GM21526 (cell line): Measurements from ENCODE around the gene SSTR4.

Experiments used
- ATAC-seq: cut with Tn5 transposase; IDR thresholded peaks from one replicate; pipeline ENCODE4 v1.9.1; 2021; ENCODE audit warnings: moderate library complexity; ENCODE audit not compliant: unreplicated experiment, low FRiP score

Gene SSTR4

DNA sequence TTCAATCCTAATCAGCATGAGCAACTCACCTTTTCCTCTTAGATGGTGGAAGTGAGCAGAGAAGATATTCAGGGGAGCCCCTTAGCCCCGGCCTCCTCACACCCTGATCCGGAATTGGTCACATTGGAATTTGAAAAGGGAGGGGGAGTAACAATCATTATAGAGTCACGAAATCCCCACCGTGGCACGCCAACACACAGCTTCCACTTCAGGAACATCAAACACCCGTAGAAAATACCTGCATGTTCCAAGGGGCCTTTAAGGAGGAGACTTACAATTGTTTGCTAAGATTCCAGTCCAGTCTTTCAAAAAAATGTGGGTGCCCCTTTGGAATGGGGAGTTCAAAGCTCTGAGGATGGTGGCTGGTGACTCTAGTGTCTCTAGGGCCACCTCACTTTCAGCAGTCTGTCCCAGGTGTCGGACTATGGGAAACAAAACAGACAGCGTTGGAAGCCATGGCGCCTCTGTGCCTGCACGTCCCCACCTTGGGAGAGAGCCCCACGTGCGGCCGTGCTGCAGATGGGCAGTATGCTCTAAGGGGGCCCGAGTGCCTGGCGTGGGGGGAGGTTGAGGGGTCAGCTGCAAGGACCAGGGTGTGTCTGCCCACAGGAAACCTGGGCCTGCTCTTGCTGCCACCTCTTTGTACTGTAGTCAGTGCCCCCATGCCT is 48.6 kb downstream of the SSTR4 start:
- no peak for ATAC-seq

DNA sequence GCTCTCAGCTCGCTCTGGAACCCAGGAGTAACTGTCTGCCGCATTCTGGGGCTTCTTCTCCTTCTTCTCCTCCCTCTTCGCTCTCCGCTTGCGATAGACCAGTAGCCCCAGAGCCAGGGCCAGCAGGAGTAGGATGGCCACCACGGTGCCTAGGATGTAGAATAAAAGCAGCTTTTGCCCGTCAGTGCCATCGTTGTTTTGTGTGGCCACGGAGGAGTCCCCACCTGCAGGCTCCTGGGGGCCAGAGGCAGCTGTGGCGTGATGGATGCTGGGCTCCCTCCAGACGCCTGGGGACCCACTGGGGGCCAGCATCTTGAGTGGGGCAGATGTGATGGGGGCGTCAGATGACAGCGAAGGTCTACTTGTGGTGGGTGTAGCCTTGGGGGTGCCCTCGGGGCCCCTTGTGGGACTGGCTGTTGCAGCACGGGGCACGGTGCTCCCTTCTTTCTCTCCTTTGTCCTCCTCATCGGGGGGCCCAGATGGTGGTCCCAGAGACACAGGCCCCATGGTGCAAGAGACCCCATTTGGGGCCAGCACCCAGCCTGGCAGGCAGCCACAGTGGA is 49.3 kb downstream of the SSTR4 start:
- no peak for ATAC-seq

DNA sequence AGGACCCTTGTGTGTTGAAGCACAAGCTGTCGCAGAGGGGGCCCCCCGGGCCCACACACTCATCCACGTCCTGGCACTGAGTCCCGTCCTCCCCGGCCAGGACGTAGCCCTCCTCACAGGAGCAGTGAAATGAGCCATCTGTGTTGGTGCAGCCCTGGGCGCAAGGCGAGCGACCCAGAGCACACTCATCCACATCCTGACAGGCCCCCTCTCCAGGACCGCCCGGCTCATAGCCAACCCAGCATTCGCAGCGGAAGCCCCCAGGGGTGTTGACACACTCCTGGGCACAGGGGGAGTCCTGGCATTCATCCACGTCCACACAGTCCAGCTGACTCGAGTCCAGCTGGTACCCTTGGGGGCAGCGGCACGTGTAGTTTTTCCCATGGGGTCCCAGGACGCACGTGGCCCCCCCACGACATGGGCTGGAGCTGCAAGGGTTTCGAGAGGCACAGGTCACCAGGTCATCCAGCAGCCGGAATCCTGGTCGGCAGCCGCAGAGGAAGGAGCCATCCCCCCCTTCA is 49.8 kb downstream of the SSTR4 start:
- ATAC-seq = no peak

DNA sequence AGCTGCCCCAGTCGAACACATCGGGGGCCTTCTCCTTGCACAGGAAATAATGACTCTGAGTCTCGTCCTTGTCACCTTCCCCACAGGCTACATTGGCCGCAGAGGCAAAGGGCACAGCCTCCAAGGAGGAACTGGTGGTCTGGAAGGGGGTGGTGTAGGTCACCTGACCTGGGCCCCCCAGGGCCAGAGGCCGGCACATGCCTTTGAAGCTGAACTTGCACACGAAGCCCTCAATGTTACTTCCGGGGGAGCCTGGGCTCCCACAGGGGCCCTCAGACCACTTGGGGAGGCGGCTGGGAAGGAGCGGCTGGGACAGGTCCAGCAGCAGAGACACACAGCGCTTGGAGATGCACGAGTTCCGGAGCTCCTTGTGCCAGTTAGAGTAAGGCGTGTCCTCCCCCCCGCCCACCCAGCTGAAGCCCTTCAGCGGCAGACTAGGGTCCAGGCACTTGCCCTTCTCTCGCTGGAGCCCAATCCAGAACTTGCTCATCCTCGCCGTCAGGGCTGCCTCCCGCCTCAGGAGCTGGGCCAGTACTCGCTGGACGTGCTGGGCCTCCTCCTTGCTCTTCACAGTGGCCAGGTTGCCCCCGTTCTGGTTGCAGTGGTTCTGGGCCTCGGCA is 50.4 kb downstream of the SSTR4 start:
- no peak for ATAC-seq

DNA sequence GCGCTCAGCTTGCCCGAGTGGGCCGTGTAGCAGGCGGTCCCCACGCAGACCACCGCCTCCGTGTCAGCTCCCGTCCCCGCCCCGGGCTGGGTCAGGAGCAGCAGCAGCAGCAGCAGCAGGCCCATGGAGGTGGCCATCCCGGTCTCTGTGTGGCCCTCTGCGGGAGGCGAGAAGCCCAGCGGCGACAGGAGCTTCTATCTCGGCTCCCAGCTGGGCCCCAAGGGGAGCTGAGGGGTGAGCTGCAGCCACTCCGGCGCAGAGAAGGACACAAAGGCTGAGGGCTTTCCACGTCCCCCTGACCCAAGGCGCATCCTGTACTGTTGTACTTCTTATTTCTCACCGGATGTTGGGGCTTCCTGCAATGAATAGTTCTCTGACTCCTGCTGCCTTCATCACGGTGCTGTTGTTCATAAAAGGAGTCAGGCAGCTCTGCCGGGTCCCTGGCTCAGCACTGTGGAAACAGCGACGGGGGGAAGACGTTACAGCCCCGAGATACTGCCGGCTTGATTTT is 51.0 kb downstream of the SSTR4 start, which contains the start of gene CD93:
CD93 (minus strand) TSS at position 269 of the 511 bp plus-strand sequence; CDS start at position 137, 132 bp downstream.
- ATAC-seq = no peak

DNA sequence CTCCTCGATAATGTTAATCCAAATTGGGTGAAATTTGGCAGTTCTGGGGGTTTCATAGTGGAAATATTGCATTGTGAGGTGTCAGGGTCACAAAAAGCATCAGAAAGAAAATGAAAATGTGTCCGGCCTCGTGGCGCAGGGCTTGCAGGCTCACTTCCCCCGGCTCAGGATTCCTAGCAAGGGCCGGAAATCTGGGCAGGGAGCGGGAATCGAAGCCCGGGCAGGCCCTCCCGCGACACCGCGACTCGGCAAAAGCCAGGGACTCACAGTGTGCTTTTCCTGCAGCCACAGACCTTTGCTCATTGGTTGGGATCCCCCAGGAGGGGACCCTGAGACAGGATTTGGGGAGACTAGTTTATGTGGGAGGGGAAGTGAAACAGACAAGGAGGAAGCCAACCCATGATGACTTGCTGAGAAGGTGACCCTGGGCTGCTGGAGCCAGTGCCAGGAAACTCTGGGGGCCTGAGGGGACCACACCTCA is 51.9 kb downstream of the SSTR4 start:
- ATAC-seq = no peak

DNA sequence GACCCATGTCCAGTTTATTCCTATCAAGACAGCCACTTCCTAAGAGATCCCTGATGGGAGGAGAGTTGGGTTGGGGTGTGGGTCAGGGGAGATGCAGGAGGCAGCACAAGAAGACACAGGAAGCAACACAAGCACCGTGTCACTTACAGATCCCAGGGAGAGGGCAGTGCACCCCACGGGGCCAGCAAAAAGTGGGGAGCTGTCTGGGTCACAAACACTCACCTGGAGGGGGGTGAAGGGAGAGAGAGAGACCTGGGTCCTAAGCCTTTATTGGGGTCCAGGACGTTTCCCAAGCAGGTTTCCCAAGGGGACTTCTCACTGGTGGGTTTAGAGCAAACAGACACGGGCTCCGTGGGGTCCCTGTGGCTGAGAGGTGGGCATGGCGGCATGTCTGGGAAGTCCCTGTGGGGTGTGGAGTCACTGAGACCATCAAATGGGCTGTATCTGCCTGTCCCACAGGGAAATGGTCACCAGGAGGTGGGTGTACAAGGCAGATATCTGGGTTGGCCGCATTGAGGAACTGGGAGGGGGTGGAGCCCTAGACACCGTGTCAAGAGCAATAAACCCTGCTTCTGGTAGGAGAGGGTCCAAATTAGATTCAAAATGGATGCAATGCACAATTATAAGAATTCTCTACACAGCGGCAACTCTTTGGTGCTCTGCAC is 52.6 kb downstream of the SSTR4 start:
- no peak for ATAC-seq
